ENCODE data around the gene FBXO2.
"Not testable (repeated sequence)": the region's sequence is repeated elsewhere in the genome, so short reads cannot be mapped to it uniquely, and the experiment has no call there.

FBXO2 gene

DNA sequence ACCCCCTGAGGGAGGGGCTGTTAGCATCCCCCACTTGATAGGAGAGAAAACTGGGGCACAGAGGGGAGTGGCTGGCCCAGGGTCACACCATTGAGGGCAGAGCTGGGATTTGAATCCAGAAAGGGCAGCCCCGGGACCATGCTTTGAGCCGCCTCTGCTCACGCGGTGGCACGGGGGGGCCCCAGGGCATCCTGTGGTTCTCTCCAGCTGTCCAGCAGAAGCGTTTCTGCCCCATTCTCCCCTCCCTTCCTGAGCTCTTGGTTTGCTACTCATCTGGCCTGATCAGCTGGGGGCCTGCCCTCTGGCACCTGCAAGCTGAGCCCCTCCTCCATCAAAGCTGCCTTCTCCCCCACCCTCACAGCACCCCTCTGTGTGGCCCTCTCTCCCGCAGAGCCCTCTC lies 37.5 kb downstream of the FBXO2 start:
- ChIA-PET CTCF (interaction anchor here (0.9 kb wide), 1 partner anchor 579 kb away, joined by 3 read pairs; no protein-coding TSS in a partner anchor), POLR2A (no interaction called here)
- no peak for TF ChIP-seq ARNT (IDR thresholded peaks at IDR 0.05)
- TF ChIP-seq SUZ12 (IDR thresholded peaks at IDR 0.05) = no peak
- no peak for TF ChIP-seq HDGF (IDR thresholded peaks at IDR 0.05; ENCODE audit: borderline replicate concordance)
- no peak for TF ChIP-seq FOXK2 (IDR thresholded peaks at IDR 0.05)
- no peak for TF ChIP-seq SP1 (IDR thresholded peaks at IDR 0.05)
- TF ChIP-seq L3MBTL2 (conservative IDR thresholded peaks at IDR 0.05) = no peak
- TF ChIP-seq ZNF384 (IDR thresholded peaks at IDR 0.05) = no peak
- TF ChIP-seq, protein P1, sequence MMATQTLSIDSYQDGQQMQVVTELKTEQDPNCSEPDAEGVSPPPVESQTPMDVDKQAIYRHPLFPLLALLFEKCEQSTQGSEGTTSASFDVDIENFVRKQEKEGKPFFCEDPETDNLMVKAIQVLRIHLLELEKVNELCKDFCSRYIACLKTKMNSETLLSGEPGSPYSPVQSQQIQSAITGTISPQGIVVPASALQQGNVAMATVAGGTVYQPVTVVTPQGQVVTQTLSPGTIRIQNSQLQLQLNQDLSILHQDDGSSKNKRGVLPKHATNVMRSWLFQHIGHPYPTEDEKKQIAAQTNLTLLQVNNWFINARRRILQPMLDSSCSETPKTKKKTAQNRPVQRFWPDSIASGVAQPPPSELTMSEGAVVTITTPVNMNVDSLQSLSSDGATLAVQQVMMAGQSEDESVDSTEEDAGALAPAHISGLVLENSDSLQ (IDR thresholded peaks at IDR 0.05) = no peak
- no peak for TF ChIP-seq BHLHE40 (IDR thresholded peaks at IDR 0.05; ENCODE audit: borderline replicate concordance)
- no peak for TF ChIP-seq NFRKB (IDR thresholded peaks at IDR 0.05)
- no peak for TF ChIP-seq FOXM1 (IDR thresholded peaks at IDR 0.05; ENCODE audit: borderline replicate concordance)
- TF ChIP-seq ELF4 (IDR thresholded peaks at IDR 0.05) = no peak
- TF ChIP-seq TARDBP (IDR thresholded peaks at IDR 0.05) = no peak
- no peak for TF ChIP-seq CTBP1 (IDR thresholded peaks at IDR 0.05; ENCODE audit: borderline replicate concordance)
- TF ChIP-seq FOXA1 (IDR thresholded peaks at IDR 0.05) = no peak
- no peak for TF ChIP-seq LEF1 (IDR thresholded peaks at IDR 0.05; ENCODE audit: borderline replicate concordance)
- no peak for DNase-seq (ENCODE audit: extremely low spot score)

GRCh38 chr1:11615090-11615489 lies 39.1 kb downstream of the FBXO2 start:
- CTCF ChIA-PET = no interaction called here
- POLR2A ChIA-PET = no interaction called here
- TF ChIP-seq ZNF384 (IDR thresholded peaks at IDR 0.05) (no peak), L3MBTL2 (conservative IDR thresholded peaks at IDR 0.05) (no peak), FOXM1 (IDR thresholded peaks at IDR 0.05; ENCODE audit: borderline replicate concordance) (no peak), FOXK2 (IDR thresholded peaks at IDR 0.05) (no peak), LEF1 (IDR thresholded peaks at IDR 0.05; ENCODE audit: borderline replicate concordance) (no peak), SP1 (IDR thresholded peaks at IDR 0.05) (no peak), SUZ12 (IDR thresholded peaks at IDR 0.05) (no peak), ELF4 (IDR thresholded peaks at IDR 0.05) (no peak)
- TF ChIP-seq, protein P1 (IDR thresholded peaks at IDR 0.05) = no peak
- no peak for DNase-seq (ENCODE audit: extremely low spot score)

GRCh38 chr1:11613347-11613746 lies 40.9 kb downstream of the FBXO2 start:
- DNase-seq (ENCODE audit: extremely low spot score) = no peak
- ChIA-PET CTCF (no interaction called here), POLR2A (no interaction called here)
- TF ChIP-seq LEF1 (IDR thresholded peaks at IDR 0.05; ENCODE audit: borderline replicate concordance) (no peak), FOXK2 (IDR thresholded peaks at IDR 0.05) (no peak), SUZ12 (IDR thresholded peaks at IDR 0.05) (no peak), FOXM1 (IDR thresholded peaks at IDR 0.05; ENCODE audit: borderline replicate concordance) (no peak), ARNT (IDR thresholded peaks at IDR 0.05) (no peak), ZNF384 (IDR thresholded peaks at IDR 0.05) (no peak), ELF4 (IDR thresholded peaks at IDR 0.05) (no peak), FOXA1 (IDR thresholded peaks at IDR 0.05) (no peak), L3MBTL2 (conservative IDR thresholded peaks at IDR 0.05) (no peak), HDGF (IDR thresholded peaks at IDR 0.05; ENCODE audit: borderline replicate concordance) (no peak), NFRKB (IDR thresholded peaks at IDR 0.05) (no peak), CTBP1 (IDR thresholded peaks at IDR 0.05; ENCODE audit: borderline replicate concordance) (no peak)

GRCh38 chr1:11611638-11612327 lies 42.4 kb downstream of the FBXO2 start:
- DNase-seq (ENCODE audit: extremely low spot score) = no peak
- ChIA-PET CTCF (no interaction called here), POLR2A (interaction anchor here (0.6 kb wide), 1 partner anchor 18 kb away, joined by 3 read pairs; no protein-coding TSS in a partner anchor)
- no peak for TF ChIP-seq LEF1 (IDR thresholded peaks at IDR 0.05; ENCODE audit: borderline replicate concordance)
- TF ChIP-seq FOXM1 (IDR thresholded peaks at IDR 0.05; ENCODE audit: borderline replicate concordance) = no peak
- no peak for TF ChIP-seq FOXK2 (IDR thresholded peaks at IDR 0.05)
- no peak for TF ChIP-seq SUZ12 (IDR thresholded peaks at IDR 0.05)
- TF ChIP-seq BHLHE40 (IDR thresholded peaks at IDR 0.05; ENCODE audit: borderline replicate concordance) = no peak
- TF ChIP-seq NFRKB (IDR thresholded peaks at IDR 0.05) = no peak
- TF ChIP-seq TARDBP (IDR thresholded peaks at IDR 0.05) = no peak
- TF ChIP-seq L3MBTL2 (conservative IDR thresholded peaks at IDR 0.05) = no peak
- TF ChIP-seq FOXA1 (IDR thresholded peaks at IDR 0.05) = no peak
- TF ChIP-seq HDGF (IDR thresholded peaks at IDR 0.05; ENCODE audit: borderline replicate concordance) = no peak
- no peak for TF ChIP-seq ARNT (IDR thresholded peaks at IDR 0.05)
- TF ChIP-seq ZNF384 (IDR thresholded peaks at IDR 0.05) = no peak
- no peak for TF ChIP-seq CTBP1 (IDR thresholded peaks at IDR 0.05; ENCODE audit: borderline replicate concordance)
- no peak for TF ChIP-seq SP1 (IDR thresholded peaks at IDR 0.05)
- no peak for TF ChIP-seq ELF4 (IDR thresholded peaks at IDR 0.05)
- TF ChIP-seq, protein P1 (IDR thresholded peaks at IDR 0.05) = no peak

DNA sequence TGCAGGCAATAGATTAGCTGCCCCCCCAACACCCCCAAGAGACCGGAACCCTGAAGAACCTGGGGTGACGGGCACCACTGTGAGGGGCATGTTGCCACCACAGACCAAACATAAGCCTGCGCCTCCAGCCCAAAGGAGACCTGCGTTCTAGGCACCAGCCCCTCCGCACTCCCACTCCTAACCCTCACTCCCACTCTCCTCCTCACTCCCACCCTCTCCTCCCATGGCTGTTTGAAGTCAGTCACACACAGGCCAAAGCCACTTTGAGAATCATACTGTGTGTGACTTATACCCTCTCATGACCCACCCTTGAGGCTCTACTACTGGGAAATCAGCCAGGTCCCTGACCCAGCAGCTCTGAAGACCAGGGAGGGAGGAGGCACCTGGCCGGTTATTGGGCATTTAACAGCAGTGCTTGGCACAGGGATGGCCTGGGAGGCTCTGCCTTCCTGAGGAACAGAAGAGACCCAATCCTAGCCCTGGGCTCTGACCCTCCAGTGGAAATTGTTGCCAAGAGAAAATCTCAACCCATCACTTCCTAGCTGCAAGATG lies 43.5 kb downstream of the FBXO2 start:
- CTCF ChIA-PET = no interaction called here

DNA sequence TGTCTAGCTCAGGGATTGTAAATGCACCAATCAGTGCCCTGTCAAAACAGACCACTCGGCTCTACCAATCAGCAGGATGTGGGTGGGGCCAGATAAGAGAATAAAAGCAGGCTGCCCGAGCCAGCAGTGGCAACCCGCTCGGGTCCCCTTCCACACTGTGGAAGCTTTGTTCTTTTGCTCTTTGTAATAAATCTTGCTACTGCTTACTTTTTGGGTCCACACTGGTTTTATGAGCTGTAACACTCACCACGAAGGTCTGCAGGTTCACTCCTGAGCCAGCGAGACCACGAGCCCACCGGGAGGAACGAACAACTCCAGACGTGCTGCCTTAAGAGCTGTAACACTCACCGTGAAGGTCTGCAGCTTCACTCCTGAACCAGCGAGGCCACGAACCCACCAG lies 44.9 kb downstream of the FBXO2 start:
- POLR2A ChIA-PET; DNase-seq (ENCODE audit: extremely low spot score); CTCF ChIA-PET: not testable (repeated sequence)

More for the DNA sequence above, 43.5 kb downstream of the FBXO2 start:
- POLR2A ChIA-PET = no interaction called here
- no peak for DNase-seq (ENCODE audit: extremely low spot score)
- TF ChIP-seq ELF4 (IDR thresholded peaks at IDR 0.05) = no peak
- TF ChIP-seq L3MBTL2 (conservative IDR thresholded peaks at IDR 0.05) = no peak
- no peak for TF ChIP-seq ARNT (IDR thresholded peaks at IDR 0.05)
- TF ChIP-seq CTBP1 (IDR thresholded peaks at IDR 0.05; ENCODE audit: borderline replicate concordance) = no peak
- TF ChIP-seq HDGF (IDR thresholded peaks at IDR 0.05; ENCODE audit: borderline replicate concordance) = no peak
- TF ChIP-seq SP1 (IDR thresholded peaks at IDR 0.05) = no peak
- TF ChIP-seq ZNF384 (IDR thresholded peaks at IDR 0.05) = no peak
- TF ChIP-seq, protein P1 (IDR thresholded peaks at IDR 0.05) = no peak
- no peak for TF ChIP-seq NFRKB (IDR thresholded peaks at IDR 0.05)
- TF ChIP-seq SUZ12 (IDR thresholded peaks at IDR 0.05) = no peak
- no peak for TF ChIP-seq FOXA1 (IDR thresholded peaks at IDR 0.05)
- no peak for TF ChIP-seq FOXM1 (IDR thresholded peaks at IDR 0.05; ENCODE audit: borderline replicate concordance)
- no peak for TF ChIP-seq LEF1 (IDR thresholded peaks at IDR 0.05; ENCODE audit: borderline replicate concordance)
- TF ChIP-seq FOXK2 (IDR thresholded peaks at IDR 0.05) = no peak
- no peak for TF ChIP-seq TARDBP (IDR thresholded peaks at IDR 0.05)
- no peak for TF ChIP-seq BHLHE40 (IDR thresholded peaks at IDR 0.05; ENCODE audit: borderline replicate concordance)

GRCh38 chr1:11608596-11609130 lies 45.6 kb downstream of the FBXO2 start:
- CTCF ChIA-PET; DNase-seq (ENCODE audit: extremely low spot score); POLR2A ChIA-PET: not testable (repeated sequence)
